Progenitor cell of endocrine pancreas (in vitro differentiated cells): ENCODE results near the gene HOXA5. TPM values are rescaled to one million over a fixed set of nuclear protein-coding genes. Genes with fewer than 3 reads are reported as not detected.

Experiments used
- DNase-seq: peaks from one replicate; pipeline ENCODE4 v3.0.0; 2021; ENCODE audit warnings: low spot score; ENCODE audit not compliant: unreplicated experiment
- H3K27ac Mint-ChIP-seq: 2 replicates; pipeline ENCODE4 v1.8.0; 2021; ENCODE audit warnings: mild to moderate bottlenecking, moderate library complexity, mixed read lengths
- H3K27me3 Mint-ChIP-seq: 2 replicates; pipeline ENCODE4 v1.8.0; 2021; ENCODE audit warnings: mixed read lengths
- H3K36me3 Mint-ChIP-seq: 2 replicates; pipeline ENCODE4 v1.8.0; 2022; ENCODE audit warnings: mixed read lengths; ENCODE audit not compliant: insufficient read depth
- H3K4me1 Mint-ChIP-seq: 2 replicates; pipeline ENCODE4 v1.8.0; 2021; ENCODE audit warnings: low read depth, mixed read lengths
- H3K4me3 Mint-ChIP-seq: 2 replicates; pipeline ENCODE4 v1.8.0; 2021; ENCODE audit warnings: low read depth, mild to moderate bottlenecking, moderate library complexity, mixed read lengths
- H3K9me3 Mint-ChIP-seq: 2 replicates; pipeline ENCODE4 v1.8.0; 2021; ENCODE audit warnings: low read depth, mixed read lengths
- CTCF ChIP-seq: fragments of 200-600 bp; sonication (generic); IDR thresholded peaks from one replicate; pipeline ENCODE4 v1.5.0; 2021; ENCODE audit warnings: antibody characterized with exemption, mild to moderate bottlenecking; ENCODE audit not compliant: unreplicated experiment
- total RNA-seq: library from RNA; stranded (reverse); gene quantifications from 2 replicates; pipeline ENCODE4 v1.2.1, GENCODE V29; 2021

The HOXA5 gene
- total RNA-seq, 1 donor from 2014 or later, result 12.6 TPM

- peaks cover 67% of the 10 kb centered on the region for H3K4me1 Mint-ChIP-seq
- peak overlapping the region; percentile 98 for H3K27ac Mint-ChIP-seq
- TF ChIP-seq CTCF, result no peak
- H3K4me3 Mint-ChIP-seq, result peak overlapping the region; percentile 71
- H3K9me3 Mint-ChIP-seq, result no peaks in the 10 kb centered on the region
- H3K27me3 Mint-ChIP-seq, result no peaks in the 10 kb centered on the region
- peaks cover 20% of the 10 kb centered on the region for H3K36me3 Mint-ChIP-seq
- DNase-seq, result peak; percentile 53
Measured at GRCh38 chr7:27108390-27109127, 34.9 kb downstream of the HOXA5 start.

GRCh38 chr7:27107391-27108381 lies 35.8 kb downstream of the HOXA5 start:
- no peaks in the 10 kb centered on the region for H3K27me3 Mint-ChIP-seq
- H3K4me1 Mint-ChIP-seq, result peaks cover 76% of the 10 kb centered on the region

GRCh38 chr7:27106901-27107240 lies 36.6 kb downstream of the HOXA5 start:
- Mint-ChIP-seq H3K27ac (peak overlapping the region; percentile 96), H3K9me3 (no peaks in the 10 kb centered on the region), H3K27me3 (no peaks in the 10 kb centered on the region), H3K4me1 (peaks cover 79% of the 10 kb centered on the region), H3K4me3 (peak overlapping the region; percentile 54), H3K36me3 (peaks cover 17% of the 10 kb centered on the region)
- no peak for DNase-seq
- TF ChIP-seq CTCF, result no peak

More at GRCh38 chr7:27107391-27108381, 35.8 kb downstream of the HOXA5 start:
- TF ChIP-seq CTCF, result no peak
- Mint-ChIP-seq H3K27ac (peak overlapping the region; percentile 98), H3K4me3 (peak overlapping the region; percentile 71), H3K9me3 (no peaks in the 10 kb centered on the region), H3K36me3 (peaks cover 18% of the 10 kb centered on the region)
- no peak for DNase-seq

GRCh38 chr7:27106181-27106900 lies 37.1 kb downstream of the HOXA5 start:
- DNase-seq, result peak; percentile 44
- Mint-ChIP-seq H3K4me1 (peaks cover 79% of the 10 kb centered on the region), H3K27ac (peak overlapping the region; percentile 96), H3K36me3 (peaks cover 20% of the 10 kb centered on the region), H3K27me3 (no peaks in the 10 kb centered on the region), H3K9me3 (no peaks in the 10 kb centered on the region), H3K4me3 (peak overlapping the region; percentile 54)
- no peak for TF ChIP-seq CTCF
